ENCODE measurements around the gene HTN3.

DNA sequence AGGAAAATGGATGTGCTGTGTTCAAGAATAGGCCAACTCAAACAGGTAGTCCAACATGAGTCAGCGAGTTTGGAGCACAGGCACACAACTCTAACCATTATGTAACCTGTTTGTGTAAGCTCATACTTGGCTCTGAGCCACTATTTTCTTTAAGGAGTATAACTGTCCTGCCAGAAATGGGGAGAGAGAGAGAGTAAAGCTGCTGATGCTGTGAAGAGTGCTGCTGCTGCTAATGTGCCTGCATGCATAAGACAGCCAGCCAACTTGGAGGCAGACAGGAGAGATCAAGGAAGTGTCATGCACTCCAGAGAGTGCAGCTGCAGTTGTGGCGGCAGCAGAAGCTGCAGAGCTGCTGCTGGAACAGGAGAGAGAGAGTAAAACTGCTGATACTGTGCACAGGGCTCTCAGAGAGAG is 44.2 kb upstream of the HTN3 start:
- no peak for TF ChIP-seq CTCF (IDR thresholded peaks at IDR 0.05)
- no peak for TF ChIP-seq POLR2A (IDR thresholded peaks at IDR 0.05)

Measured in heart left ventricle (tissue), 13 donors.